IMR-90 (cell line): ENCODE results near the gene SLC22A15. TPM values are rescaled to one million over a fixed set of nuclear protein-coding genes. Genes with fewer than 3 reads are reported as not detected.

ENCODE experiments used
- ATAC-seq: fragments of 200-7000 bp; cut with Tn5 transposase; 2 replicates; pipeline ENCODE4 v1.9.1; 2020; ENCODE audit warnings: low read depth, mild to moderate bottlenecking, moderate library complexity
- BruUV-seq: library from RNA; stranded (reverse); fragments of 400-500 nt; replicated peaks from 2 replicates; lab custom pipeline; 2021; lab: Mats Ljungman, UMichigan
- CTCF ChIA-PET: fragments of 300-600 bp; formaldehyde crosslinking; extraction: SDS; loops from one replicate; lab custom pipeline; 2021; ENCODE audit warnings: antibody characterized with exemption; lab: Yijun Ruan, JAX
- POLR2A ChIA-PET: fragments of 300-600 bp; sonication (Branson Sonifier 250); formaldehyde crosslinking; loops from one replicate; lab custom pipeline; 2022; ENCODE audit warnings: antibody characterized with exemption; ENCODE audit not compliant: unreplicated experiment; lab: Charles Lee
- DNase-seq: peaks from one replicate; pipeline ENCODE4 v3.0.0; 2013
- H2AFZ ChIP-seq: replicated peaks from 2 replicates; pipeline ENCODE3; 2013; ENCODE audit warnings: low read length, mild to moderate bottlenecking; ENCODE audit not compliant: poor library complexity
- H2AK5ac ChIP-seq: 2 replicates; pipeline ENCODE4 v1.6.1; 2013; ENCODE audit warnings: low read depth, low read length, inconsistent platforms
- H2AK9ac ChIP-seq: replicated peaks from 2 replicates; pipeline ENCODE3; 2013; ENCODE audit warnings: mild to moderate bottlenecking, low read depth, low read length, moderate library complexity; ENCODE audit not compliant: poor library complexity
- H2BK120ac ChIP-seq: 2 replicates; pipeline ENCODE4 v1.6.1; 2013; ENCODE audit warnings: low read depth, low read length, inconsistent platforms
- H2BK15ac ChIP-seq: 3 replicates; pipeline ENCODE4 v1.6.1; 2013; ENCODE audit warnings: low read depth, low read length, inconsistent platforms
- H2BK20ac ChIP-seq: 2 replicates; pipeline ENCODE4 v1.6.1; 2013; ENCODE audit warnings: low read depth, mild to moderate bottlenecking, inconsistent platforms, low read length, moderate library complexity
- H2BK5ac ChIP-seq: 2 replicates; pipeline ENCODE4 v1.6.1; 2013; ENCODE audit warnings: mild to moderate bottlenecking, low read depth, low read length, inconsistent platforms; ENCODE audit not compliant: poor library complexity, severe bottlenecking
- H3K14ac ChIP-seq: replicated peaks from 2 replicates; pipeline ENCODE4 v1.6.1; 2013; ENCODE audit warnings: low read depth, low read length, inconsistent platforms
- H3K18ac ChIP-seq: 2 replicates; pipeline ENCODE4 v1.6.1; 2013; ENCODE audit warnings: low read depth, low read length, control low read depth
- H3K23ac ChIP-seq: 2 replicates; pipeline ENCODE4 v1.6.1; 2013; ENCODE audit warnings: low read depth, low read length, inconsistent platforms
- H3K27ac ChIP-seq: 2 replicates; pipeline ENCODE4 v1.5.1; 2013; ENCODE audit warnings: mild to moderate bottlenecking, control low read depth, low read length; ENCODE audit not compliant: insufficient read depth
- H3K27me3 ChIP-seq: 2 replicates; pipeline ENCODE4 v1.6.1; 2013; ENCODE audit warnings: low read length; ENCODE audit not compliant: control insufficient read depth, insufficient read depth
- H3K36me3 ChIP-seq: 2 replicates; pipeline ENCODE4 v1.6.1; 2013; ENCODE audit warnings: low read length, mixed read lengths; ENCODE audit not compliant: control insufficient read depth, insufficient read depth
- H3K4ac ChIP-seq: 2 replicates; pipeline ENCODE4 v1.6.1; 2013; ENCODE audit warnings: low read depth, low read length, inconsistent platforms
- H3K4me1 ChIP-seq: 2 replicates; pipeline ENCODE4 v1.6.1; 2013; ENCODE audit warnings: low read length, mixed read lengths; ENCODE audit not compliant: control insufficient read depth, insufficient read depth
- H3K4me2 ChIP-seq: 2 replicates; pipeline ENCODE4 v1.6.1; 2013; ENCODE audit warnings: low read depth, mild to moderate bottlenecking, control low read depth, low read length, moderate library complexity
- H3K4me3 ChIP-seq: 2 replicates; pipeline ENCODE4 v1.5.1; 2013; ENCODE audit warnings: low read depth, mild to moderate bottlenecking, control low read depth, low read length, moderate library complexity; ENCODE audit not compliant: insufficient read depth
- H3K56ac ChIP-seq: 2 replicates; pipeline ENCODE4 v1.6.1; 2013; ENCODE audit warnings: low read length, inconsistent platforms; ENCODE audit not compliant: insufficient read depth; ENCODE audit errors: extremely low read depth
- H3K79me1 ChIP-seq, 2 experiments: 2 replicates each; pipeline ENCODE4 v1.6.1; 2013; ENCODE audit warnings: low read length in 2 of 2, inconsistent platforms in 1 of 2, low read depth in 1 of 2
- H3K9ac ChIP-seq: 2 replicates; pipeline ENCODE4 v1.6.1; 2013; ENCODE audit warnings: low read depth, low read length, control low read depth
- H3K9me1 ChIP-seq: 2 replicates; pipeline ENCODE4 v1.6.1; 2013; ENCODE audit warnings: low read length, inconsistent platforms; ENCODE audit not compliant: insufficient read depth
- H3K9me3 ChIP-seq: 2 replicates; pipeline ENCODE4 v1.6.1; 2013; ENCODE audit warnings: low read length; ENCODE audit not compliant: control insufficient read depth, insufficient read depth
- H4K20me1 ChIP-seq: 2 replicates; pipeline ENCODE4 v1.6.1; 2013; ENCODE audit warnings: low read length, inconsistent platforms; ENCODE audit not compliant: insufficient read depth
- H4K5ac ChIP-seq: 2 replicates; pipeline ENCODE4 v1.6.1; 2013; ENCODE audit warnings: mild to moderate bottlenecking, low read depth, low read length, control low read depth
- H4K8ac ChIP-seq, 2 experiments: 2 replicates each; pipeline ENCODE4 v1.6.1; 2013; ENCODE audit warnings: low read depth in 2 of 2, low read length in 2 of 2, control low read depth in 1 of 2, inconsistent platforms in 1 of 2
- H4K91ac ChIP-seq: 2 replicates; pipeline ENCODE4 v1.6.1; 2013; ENCODE audit warnings: low read depth, low read length, inconsistent platforms; ENCODE audit not compliant: insufficient read depth
- BHLHE40 ChIP-seq: fragments of 150-350 bp; IDR thresholded peaks from 2 replicates; pipeline ENCODE4 v1.6.1; 2016; ENCODE audit warnings: mild to moderate bottlenecking, low read depth, low read length
- CEBPB ChIP-seq: IDR thresholded peaks from 2 replicates; pipeline ENCODE4 v1.6.1; 2012; ENCODE audit warnings: low read depth, low read length, improper control_type of control experiment
- CHD1 ChIP-seq: IDR thresholded peaks from 2 replicates; pipeline ENCODE4 v1.6.1; 2012; ENCODE audit warnings: low read depth, low read length, improper control_type of control experiment
- CTCF ChIP-seq: conservative IDR thresholded peaks from 2 replicates; pipeline ENCODE4 v1.5.1; 2012; ENCODE audit warnings: mild to moderate bottlenecking, low read depth, low read length, improper control_type of control experiment
- ELK1 ChIP-seq: fragments of 150-350 bp; IDR thresholded peaks from 2 replicates; pipeline ENCODE4 v1.6.1; 2016; ENCODE audit warnings: low read depth, mild to moderate bottlenecking, low read length, moderate library complexity, borderline replicate concordance
- FOS ChIP-seq: fragments of 150-350 bp; IDR thresholded peaks from 2 replicates; pipeline ENCODE4 v1.6.1; 2016; ENCODE audit warnings: low read depth, low read length
- MAFK ChIP-seq: IDR thresholded peaks from 2 replicates; pipeline ENCODE4 v1.6.1; 2012; ENCODE audit warnings: low read depth, low read length, improper control_type of control experiment
- MAZ ChIP-seq: IDR thresholded peaks from 2 replicates; pipeline ENCODE4 v1.6.1; 2012; ENCODE audit warnings: low read depth, mild to moderate bottlenecking, low read length, improper control_type of control experiment, moderate library complexity, borderline replicate concordance
- MXI1 ChIP-seq: IDR thresholded peaks from 2 replicates; pipeline ENCODE4 v1.6.1; 2012; ENCODE audit warnings: low read depth, mild to moderate bottlenecking, low read length, moderate library complexity, borderline replicate concordance
- NFE2L2 ChIP-seq: fragments of 150-350 bp; IDR thresholded peaks from 2 replicates; pipeline ENCODE4 v1.6.1; 2016; ENCODE audit warnings: low read depth, mild to moderate bottlenecking, low read length
- POLR2A ChIP-seq: IDR thresholded peaks from 2 replicates; pipeline ENCODE4 v1.6.1; 2012; ENCODE audit warnings: mild to moderate bottlenecking, low read depth, low read length
- RAD21 ChIP-seq: IDR thresholded peaks from 2 replicates; pipeline ENCODE4 v1.6.1; 2012; ENCODE audit warnings: low read length, improper control_type of control experiment
- RCOR1 ChIP-seq: IDR thresholded peaks from 2 replicates; pipeline ENCODE4 v1.6.1; 2012; ENCODE audit warnings: mild to moderate bottlenecking, low read length, improper control_type of control experiment; ENCODE audit not compliant: insufficient replicate concordance
- RFX5 ChIP-seq: IDR thresholded peaks from 2 replicates; pipeline ENCODE4 v1.8.0; 2012; ENCODE audit warnings: low read depth, mild to moderate bottlenecking, low read length, moderate library complexity
- SMC3 ChIP-seq: fragments of 150-350 bp; IDR thresholded peaks from 2 replicates; pipeline ENCODE4 v1.6.1; 2016; ENCODE audit warnings: low read depth, mild to moderate bottlenecking, antibody characterized with exemption, low read length, moderate library complexity
- WGBS, 2 experiments: methylation state at CpG; one replicate each; pipeline versions ENCODE4 v1.1.5 to v1.1.7; 2013; ENCODE audit warnings: missing lambda C conversion rate in 2 of 2; ENCODE audit not compliant: insufficient read length in 1 of 2; ENCODE audit errors: extremely low coverage in 2 of 2; 5-methylcytosine and 5-hydroxymethylcytosine counted together
- dilution Hi-C: fragments of 300-500 bp; cut with HindIII; formaldehyde crosslinking; loops from one replicate; pipeline ENCODE4 v1.14.3; 2018; ENCODE audit warnings: low sequenced_read_pairs; ENCODE audit not compliant: unreplicated experiment
- in situ Hi-C: fragments of 300-500 bp; cut with MboI; formaldehyde crosslinking; loops from 3 replicates; pipeline ENCODE4 v1.14.3; 2019; ENCODE audit warnings: low sequenced_read_pairs, inconsistent platforms, mixed read lengths
- intact Hi-C: fragments of 100-400 bp; cut with micrococcal nuclease; formaldehyde crosslinking; loops from 2 replicates; pipeline ENCODE4 v1.10.0; 2022
- polyA plus RNA-seq, 3 experiments: library from polyadenylated mRNA; depleted of rRNA; stranded (reverse); fragments of >200 nt; gene quantifications; 2 replicates each; pipeline ENCODE4 v1.2.3, GENCODE V29; 2012; ENCODE audit warnings: low replicate concordance in 1 of 3
- total RNA-seq: library from RNA; depleted of rRNA; stranded (reverse); fragments of >200 nt; gene quantifications from 2 replicates; pipeline ENCODE4 v1.2.3, GENCODE V29; 2012
- TF ChIP-seq, protein P1 (sequence below): fragments of 150-350 bp; IDR thresholded peaks from 2 replicates; pipeline ENCODE4 v1.6.1; 2017; ENCODE audit warnings: mild to moderate bottlenecking, antibody characterized with exemption, low read length, low read depth

The SLC22A15 gene
- total and polyA plus RNA-seq, 2 of the 4 experiments (the other 2 are of a cell fraction), result under 0.01 to 0.02 TPM

- intact Hi-C loops, result no loop called here
- H2BK120ac ChIP-seq, result no peak overlapping the region
- ChIA-PET POLR2A (no interaction called here), CTCF (no interaction called here)
- H2BK20ac ChIP-seq, result no peak overlapping the region
- TF ChIP-seq ELK1, result no peak
- no peak for TF ChIP-seq MAZ
- no peak for TF ChIP-seq BHLHE40
- no peak for TF ChIP-seq RFX5
- TF ChIP-seq CHD1, result no peak
- no peak for TF ChIP-seq RCOR1
- TF ChIP-seq NFE2L2, result no peak
- TF ChIP-seq SMC3, result no peak
- TF ChIP-seq FOS, result no peak
- no peak for TF ChIP-seq CEBPB
- TF ChIP-seq, protein P1, sequence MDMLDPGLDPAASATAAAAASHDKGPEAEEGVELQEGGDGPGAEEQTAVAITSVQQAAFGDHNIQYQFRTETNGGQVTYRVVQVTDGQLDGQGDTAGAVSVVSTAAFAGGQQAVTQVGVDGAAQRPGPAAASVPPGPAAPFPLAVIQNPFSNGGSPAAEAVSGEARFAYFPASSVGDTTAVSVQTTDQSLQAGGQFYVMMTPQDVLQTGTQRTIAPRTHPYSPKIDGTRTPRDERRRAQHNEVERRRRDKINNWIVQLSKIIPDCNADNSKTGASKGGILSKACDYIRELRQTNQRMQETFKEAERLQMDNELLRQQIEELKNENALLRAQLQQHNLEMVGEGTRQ, result no peak
- no peak for TF ChIP-seq RAD21
- no peak for TF ChIP-seq MXI1
- TF ChIP-seq POLR2A, result no peak
- TF ChIP-seq MAFK, result no peak
- TF ChIP-seq CTCF, result no peak
- no peaks in the 10 kb centered on the region for H3K36me3 ChIP-seq
- H3K4ac ChIP-seq, result no peak overlapping the region
- H3K4me2 ChIP-seq, result no peak overlapping the region
- H3K9me3 ChIP-seq, result no peaks in the 10 kb centered on the region
- H3K27me3 ChIP-seq, result no peaks in the 10 kb centered on the region; the same call in 1 of the 2 replicates
- H3K9ac ChIP-seq, result no peak overlapping the region
- DNase-seq (no peak), ATAC-seq (no peak)
- no peak overlapping the region for H3K18ac ChIP-seq
- H2AK9ac ChIP-seq, result no peak overlapping the region
- no peak overlapping the region for H3K27ac ChIP-seq
- no peak overlapping the region for H3K4me3 ChIP-seq
- no peak overlapping the region for H2AK5ac ChIP-seq
- no peaks in the 10 kb centered on the region for H3K4me1 ChIP-seq
- H4K8ac ChIP-seq, result no peak overlapping the region
- no peak overlapping the region for H2AFZ ChIP-seq
- H4K20me1 ChIP-seq, result no peaks in the 10 kb centered on the region
- WGBS, 2 experiments, result no CpG with 5 or more reads among the region's 3 CpGs
- dilution Hi-C loops, result no loop called here
- no peak overlapping the region for H3K14ac ChIP-seq
- no peaks in the 10 kb centered on the region for H3K9me1 ChIP-seq
- BruUV-seq, result no TSS peak
- no peak overlapping the region for H3K56ac ChIP-seq
- H4K91ac ChIP-seq, result no peak overlapping the region
- H3K23ac ChIP-seq, result no peak overlapping the region
- no peak overlapping the region for H4K5ac ChIP-seq
- no peaks in the 10 kb centered on the region for H3K79me1 ChIP-seq
- no peak overlapping the region for H2BK15ac ChIP-seq
- no peak overlapping the region for H2BK5ac ChIP-seq
- in situ Hi-C loops, result no loop called here
Measured at GRCh38 chr1:116033322-116033721, 57.0 kb downstream of the SLC22A15 start.
